GM18907 (cell line): ENCODE measurements around the gene ACTR1B.
"Not testable (repeated sequence)": the region's sequence is repeated elsewhere in the genome, so short reads cannot be mapped to it uniquely, and the experiment has no call there.

Experiments
- ATAC-seq: cut with Tn5 transposase; IDR thresholded peaks from one replicate; pipeline ENCODE4 v1.9.1; 2021; ENCODE audit warnings: mild to moderate bottlenecking, moderate library complexity; ENCODE audit not compliant: unreplicated experiment

The ACTR1B gene

DNA sequence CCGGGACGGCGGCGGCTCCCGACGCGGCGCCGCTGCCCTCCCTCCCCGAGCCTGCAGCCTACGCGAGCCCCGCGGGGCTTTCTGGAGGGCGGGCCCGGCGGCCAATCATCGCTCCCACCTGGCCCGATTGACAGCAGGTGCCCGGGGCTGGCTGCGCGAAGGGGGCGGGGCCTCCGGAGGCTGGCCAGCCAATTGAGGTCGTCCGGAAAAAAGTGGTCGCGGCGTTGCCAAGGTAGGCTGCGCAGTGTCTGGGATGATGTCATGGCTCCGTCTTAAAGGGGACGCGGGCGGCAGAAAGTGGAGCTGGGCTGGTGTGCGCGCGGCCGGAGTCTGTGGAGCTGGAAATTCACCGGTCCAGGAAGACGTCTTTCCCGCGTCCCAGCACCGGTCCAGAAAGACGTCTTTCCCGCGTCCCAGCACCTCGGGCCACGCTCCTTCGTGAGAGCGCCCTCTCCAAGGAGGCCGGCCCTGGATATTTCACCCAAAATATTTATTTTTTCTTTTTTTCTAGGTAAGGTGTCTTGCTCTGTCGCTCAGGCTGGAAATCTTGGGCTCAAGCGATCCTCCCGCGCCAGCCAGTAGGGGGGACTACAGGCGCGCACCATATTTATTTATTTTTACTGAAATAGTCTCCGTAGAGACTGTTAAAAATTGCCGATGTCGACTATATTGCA is at the start of gene ACTR1B:
TSS of gene ACTR1B (minus strand) at position 83 of the 674 bp plus-strand sequence. CDS start 154 bp downstream, outside the sequence.
- ATAC-seq: peak; percentile 83

DNA sequence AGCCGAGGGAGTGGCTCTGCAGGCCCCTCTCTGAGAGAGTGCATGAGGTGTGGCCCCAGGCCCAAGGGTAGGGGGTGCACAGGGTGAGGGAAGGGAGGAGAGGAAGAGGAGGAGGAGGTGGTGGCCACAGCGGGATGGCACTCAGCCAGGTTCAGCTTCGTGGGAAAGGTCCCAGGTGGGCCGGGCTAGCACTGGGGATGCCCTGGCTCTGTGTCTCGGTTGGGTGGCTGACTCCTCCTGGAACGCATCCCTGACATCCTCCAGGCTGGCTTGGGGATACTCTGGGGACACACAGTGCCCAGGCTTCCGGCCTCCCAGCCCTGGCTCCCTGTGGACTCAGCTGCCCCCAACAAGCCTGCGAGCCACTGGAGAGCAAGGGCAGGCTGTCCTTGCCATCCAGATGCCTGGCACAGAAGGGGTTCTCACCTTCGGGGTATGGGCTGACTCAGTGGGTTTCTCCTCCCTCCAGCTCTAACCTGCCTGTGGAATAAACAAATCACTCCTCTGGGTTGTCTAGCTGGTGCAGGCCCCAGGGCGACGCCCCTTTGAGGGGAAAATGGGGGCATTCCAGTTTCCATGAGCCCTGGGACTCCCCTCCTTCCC is 49.0 kb upstream of the ACTR1B start:
- ATAC-seq: no peak

DNA sequence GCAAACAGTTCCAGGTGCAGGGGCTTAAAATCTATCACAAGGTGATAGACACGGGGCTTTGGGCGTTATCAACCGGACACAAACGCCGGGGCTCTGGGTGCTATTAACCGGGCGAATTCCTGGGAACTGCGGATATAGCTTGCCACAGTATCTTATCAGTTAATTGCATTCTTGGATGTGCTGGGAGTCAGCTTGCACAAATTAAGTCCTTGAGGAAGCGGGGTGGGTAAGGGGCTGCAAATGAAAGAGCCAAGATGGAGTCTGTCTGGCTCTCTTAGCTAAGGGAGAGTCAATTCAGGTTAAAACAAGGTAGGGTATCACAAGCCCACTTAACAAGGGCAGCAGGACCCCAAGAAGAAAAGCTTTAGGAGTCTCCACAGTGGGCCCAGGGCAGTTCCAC is 48.3 kb upstream of the ACTR1B start:
- not testable (repeated sequence) for ATAC-seq

GRCh38 chr2:97711394-97711711 is 47.5 kb upstream of the ACTR1B start:
- no peak for ATAC-seq

DNA sequence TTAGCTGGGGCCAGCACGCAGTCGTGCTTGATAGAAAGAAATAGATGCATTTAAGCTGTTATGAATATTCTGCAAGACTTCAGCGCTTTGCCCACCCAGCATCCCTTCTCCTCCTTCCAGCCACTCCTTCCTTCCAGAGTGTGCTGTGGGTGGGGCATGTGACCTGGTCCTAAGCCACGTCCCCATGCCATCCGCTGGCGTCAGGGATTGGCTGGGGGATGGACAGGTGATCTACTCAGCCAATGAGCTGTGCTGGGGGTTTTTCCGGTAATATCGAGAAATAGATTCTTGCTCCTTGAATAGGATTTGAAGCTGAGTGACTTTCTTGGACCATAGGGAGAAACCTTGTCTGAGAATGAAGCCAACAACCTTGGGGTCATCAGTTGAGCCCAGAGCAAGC is 44.8 kb upstream of the ACTR1B start:
- no peak for ATAC-seq

- no peak for ATAC-seq
Measured at GRCh38 chr2:97708048-97708380, 44.2 kb upstream of the ACTR1B start.

- ATAC-seq: no peak
Measured at GRCh38 chr2:97707362-97708047, 43.7 kb upstream of the ACTR1B start.

GRCh38 chr2:97706708-97707345 is 43.0 kb upstream of the ACTR1B start:
- no peak for ATAC-seq

GRCh38 chr2:97706112-97706511 is 42.3 kb upstream of the ACTR1B start:
- ATAC-seq: no peak

GRCh38 chr2:97704989-97705388 is 41.1 kb upstream of the ACTR1B start:
- ATAC-seq: no peak

- ATAC-seq: no peak
Measured at GRCh38 chr2:97703741-97704140, 39.9 kb upstream of the ACTR1B start.

- ATAC-seq: no peak
Measured at GRCh38 chr2:97702731-97703470, 39.1 kb upstream of the ACTR1B start.

DNA sequence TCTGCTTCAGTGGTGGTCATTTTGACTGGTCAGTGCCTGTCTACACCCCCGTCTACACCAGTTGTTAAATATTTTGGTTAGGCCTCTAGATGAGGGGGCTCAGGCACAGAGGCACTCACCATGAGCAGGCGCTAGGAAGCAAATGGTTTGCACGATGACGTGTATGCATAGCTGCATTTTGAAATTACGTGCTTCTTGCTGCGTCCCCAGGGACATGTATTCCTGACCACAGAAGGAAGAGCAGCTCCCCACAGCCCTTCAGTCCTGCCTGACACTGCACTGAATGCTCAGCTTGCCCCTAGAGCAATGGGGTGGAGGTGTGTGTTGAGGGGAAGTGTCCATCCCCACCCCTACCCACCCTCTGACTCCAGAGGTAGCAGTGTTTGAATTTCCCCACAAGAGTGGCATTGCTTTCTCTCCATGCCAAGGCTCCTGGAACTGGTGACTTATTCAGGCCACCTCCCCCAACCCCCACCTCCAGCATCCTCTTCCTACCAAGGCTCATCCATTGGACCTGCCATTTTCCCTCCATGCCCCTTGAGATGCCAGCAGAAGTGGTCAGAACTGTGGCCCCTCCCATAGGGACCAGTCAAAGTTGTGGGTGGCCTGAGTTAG is 38.1 kb upstream of the ACTR1B start:
- ATAC-seq: no peak

GRCh38 chr2:97701186-97701585 is 37.3 kb upstream of the ACTR1B start:
- ATAC-seq: no peak

GRCh38 chr2:97699765-97700444 is 36.1 kb upstream of the ACTR1B start:
- peak; percentile 59 for ATAC-seq

DNA sequence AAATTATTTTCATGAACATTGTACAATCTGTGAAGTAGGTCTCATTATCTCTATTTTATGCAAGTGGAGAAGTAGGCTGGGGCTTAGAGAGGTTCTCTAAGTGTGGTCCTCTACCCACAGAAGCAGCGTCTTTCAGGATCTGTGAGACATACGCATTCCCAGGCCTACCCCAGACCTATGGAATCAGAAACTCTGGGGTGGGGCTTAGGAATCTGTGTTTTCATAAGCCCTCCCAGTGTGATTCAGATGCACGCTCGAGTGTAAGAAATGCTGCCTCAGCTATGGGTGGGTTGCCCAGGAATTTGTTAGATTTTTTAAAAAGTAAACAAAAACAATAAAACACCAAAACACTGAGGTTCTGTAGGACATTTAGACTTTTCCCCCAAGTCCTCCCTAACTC is 34.7 kb upstream of the ACTR1B start:
- ATAC-seq: no peak

DNA sequence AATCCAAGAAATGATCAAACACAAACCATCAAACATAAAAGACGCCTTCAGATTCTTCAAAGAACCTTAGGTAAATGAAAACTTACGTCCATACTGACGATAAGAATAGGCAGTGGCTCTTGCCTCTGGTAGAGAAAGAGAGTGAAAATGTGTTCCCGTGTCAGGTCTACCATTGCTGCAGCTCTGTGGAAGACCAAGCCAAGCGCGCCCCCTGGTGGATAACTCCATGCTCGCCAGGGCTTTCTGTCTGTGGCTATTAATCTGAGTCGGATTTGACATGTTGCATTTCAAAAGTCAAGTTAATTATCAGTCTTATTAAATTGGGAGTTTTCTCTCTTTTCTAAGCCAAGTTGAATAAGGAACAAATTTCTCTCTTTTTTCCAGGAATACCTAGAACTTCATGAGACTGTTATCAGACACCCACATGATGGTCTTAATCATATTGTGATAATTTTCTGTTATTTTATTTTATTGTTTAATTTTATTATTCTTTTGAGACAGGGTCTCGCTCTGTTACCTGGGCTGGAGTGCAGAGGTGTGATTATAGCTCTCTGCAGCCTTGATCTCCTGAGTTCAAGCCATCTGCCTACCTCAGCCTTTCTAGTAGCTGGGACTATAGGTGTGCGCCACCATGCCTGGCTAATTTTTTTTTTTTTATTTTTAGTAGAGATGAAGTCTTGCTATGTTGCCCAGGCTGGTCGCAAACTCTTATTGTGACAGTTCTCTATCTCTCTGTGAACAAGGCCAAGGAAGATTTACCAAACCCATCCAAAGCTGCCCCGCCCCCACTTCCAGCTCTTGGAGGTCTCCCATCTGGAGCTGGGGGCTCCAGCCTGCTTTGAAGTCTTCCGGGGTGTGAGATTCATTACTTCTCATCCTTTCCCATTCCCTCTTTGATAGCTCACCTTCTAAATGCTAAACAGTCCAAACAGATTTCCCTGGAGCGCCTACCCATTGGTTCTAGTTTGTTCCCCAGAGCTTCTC is 33.7 kb upstream of the ACTR1B start:
- ATAC-seq: no peak

DNA sequence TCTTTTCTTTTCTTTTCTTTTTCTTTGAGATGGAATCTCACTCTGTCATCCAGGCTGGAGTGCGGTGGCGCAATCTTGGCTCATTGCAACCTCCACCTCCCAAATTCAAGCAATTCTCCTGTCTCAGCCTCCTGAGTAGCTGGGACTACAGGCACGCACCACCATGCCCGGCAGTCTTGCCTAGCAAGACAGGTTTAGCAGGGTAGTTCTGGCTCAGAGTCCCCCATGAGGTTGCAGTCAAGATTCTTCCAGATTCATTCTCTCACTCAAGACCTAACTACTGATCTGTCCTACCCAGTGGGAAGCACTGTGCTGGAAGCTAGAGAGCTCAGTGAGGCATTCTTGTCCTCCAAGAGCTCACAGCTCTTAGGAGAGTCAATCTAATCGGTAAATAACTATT is 31.9 kb upstream of the ACTR1B start:
- no peak for ATAC-seq

DNA sequence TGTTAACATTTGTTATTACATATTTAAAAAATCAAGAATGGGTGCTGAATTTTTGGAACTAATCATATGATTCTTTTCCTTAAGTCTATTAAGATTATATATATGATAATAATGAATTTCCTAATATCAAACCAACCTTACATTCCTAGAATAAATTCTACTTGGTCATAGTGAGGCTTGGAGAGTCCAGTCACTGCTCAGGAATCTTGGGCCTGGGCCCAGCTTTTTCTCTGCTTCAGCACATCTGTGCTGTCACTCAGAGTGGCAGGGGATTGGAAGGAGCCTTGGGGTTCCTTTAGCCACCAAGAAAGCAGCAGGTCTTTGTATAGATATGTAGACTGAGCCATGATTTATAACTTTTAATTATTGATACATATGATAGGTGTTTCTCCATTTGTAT is 29.6 kb upstream of the ACTR1B start:
- ATAC-seq: no peak
